GM21529 (cell line): ENCODE measurements around the gene MAN1B1.
"Not testable (repeated sequence)": the region's sequence is repeated elsewhere in the genome, so short reads cannot be mapped to it uniquely, and the experiment has no call there.

ENCODE experiments used
- ATAC-seq: cut with Tn5 transposase; IDR thresholded peaks from one replicate; pipeline ENCODE4 v1.9.1; 2021; ENCODE audit not compliant: unreplicated experiment

The MAN1B1 gene

GRCh38 chr9:137110147-137110910 is 23.5 kb downstream of the MAN1B1 start:
- ATAC-seq = no peak

DNA sequence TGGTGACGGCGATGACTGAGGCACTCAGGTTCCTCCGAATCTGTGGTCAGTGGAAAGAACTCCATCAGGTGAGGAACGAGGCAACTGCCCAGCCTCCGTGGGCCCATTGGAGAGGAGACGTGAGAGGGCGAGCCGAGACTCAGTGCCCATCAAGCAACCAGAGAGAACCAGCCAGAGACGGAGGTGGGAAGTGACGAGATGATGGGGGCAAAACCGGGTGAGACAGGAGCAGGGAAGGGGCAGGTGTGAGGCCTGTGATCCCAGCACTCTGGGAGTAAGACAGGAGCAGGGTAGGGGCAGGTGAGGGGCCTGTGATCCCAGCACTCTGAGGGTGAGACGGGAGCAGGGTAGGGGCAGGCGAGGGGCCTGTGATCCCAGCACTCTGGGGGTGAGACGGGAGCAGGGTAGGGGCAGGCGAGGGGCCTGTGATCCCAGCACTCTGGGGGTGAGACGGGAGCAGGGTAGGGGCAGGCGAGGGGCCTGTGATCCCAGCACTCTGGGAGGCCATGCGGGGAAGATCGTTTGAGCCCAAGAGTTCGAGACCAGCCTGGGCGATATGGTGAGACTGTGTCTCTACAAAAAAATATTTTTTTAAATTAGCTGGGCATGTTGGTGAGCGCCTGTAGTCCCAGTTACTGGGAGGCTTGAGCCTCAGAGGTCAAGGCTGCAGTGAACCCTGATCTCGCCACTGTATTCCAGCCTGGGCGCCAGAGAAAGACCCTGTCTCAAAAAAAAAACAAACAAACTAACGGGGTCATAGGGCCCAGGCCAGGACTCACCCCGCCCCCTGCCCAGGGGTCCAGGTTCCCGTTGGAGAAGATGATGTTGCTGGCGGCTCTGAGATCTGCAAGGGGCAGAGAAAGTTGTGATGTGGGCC is 24.4 kb downstream of the MAN1B1 start:
- no peak for ATAC-seq

- ATAC-seq = no peak
These were observed 25.2 kb downstream of the MAN1B1 start for GRCh38 chr9:137111788-137112563.

DNA sequence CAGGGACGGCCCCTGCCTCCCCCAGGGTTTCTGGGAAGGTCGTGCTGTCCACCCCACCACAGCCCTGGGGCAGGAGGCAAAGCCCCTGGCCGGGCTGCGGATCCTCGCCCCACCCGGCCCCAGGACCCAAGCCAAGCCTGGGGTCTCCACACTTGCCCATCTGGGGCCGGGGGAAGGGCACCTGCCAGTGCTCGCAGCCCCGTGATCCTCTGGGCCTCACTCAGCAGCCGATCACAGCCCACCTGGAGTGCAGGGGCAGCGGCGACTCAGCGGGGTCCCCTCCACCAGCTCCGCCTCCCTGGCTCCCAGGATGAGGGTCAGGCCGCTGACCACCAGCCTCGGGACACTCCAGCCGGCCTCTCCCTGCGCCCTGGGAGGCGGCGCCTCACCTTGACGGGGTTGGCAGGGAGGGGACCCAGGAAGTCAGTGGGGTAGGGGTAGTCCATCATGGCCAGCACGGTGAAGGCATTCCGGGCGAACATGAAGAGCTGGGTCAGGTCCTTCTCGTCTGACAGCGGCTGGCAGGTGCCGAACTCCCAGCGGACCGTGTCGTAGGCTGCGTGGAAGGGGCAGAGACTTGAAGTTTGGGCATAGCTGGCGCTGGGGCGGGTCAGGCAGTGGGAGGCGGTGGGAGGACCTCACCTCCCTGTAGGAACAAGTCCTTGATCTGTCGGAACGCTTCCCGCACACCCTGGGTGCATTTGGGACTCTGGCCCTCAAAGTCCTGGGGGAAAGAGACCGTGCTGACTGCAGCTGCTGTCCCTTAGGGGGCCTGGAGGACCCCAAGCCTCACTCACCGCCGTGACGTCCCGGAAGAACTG is 26.0 kb downstream of the MAN1B1 start:
- no peak for ATAC-seq

- no peak for ATAC-seq
These were observed 26.8 kb downstream of the MAN1B1 start for GRCh38 chr9:137113385-137114159.

- ATAC-seq = peak; percentile 11
These were observed 27.4 kb downstream of the MAN1B1 start for GRCh38 chr9:137114220-137114612.

DNA sequence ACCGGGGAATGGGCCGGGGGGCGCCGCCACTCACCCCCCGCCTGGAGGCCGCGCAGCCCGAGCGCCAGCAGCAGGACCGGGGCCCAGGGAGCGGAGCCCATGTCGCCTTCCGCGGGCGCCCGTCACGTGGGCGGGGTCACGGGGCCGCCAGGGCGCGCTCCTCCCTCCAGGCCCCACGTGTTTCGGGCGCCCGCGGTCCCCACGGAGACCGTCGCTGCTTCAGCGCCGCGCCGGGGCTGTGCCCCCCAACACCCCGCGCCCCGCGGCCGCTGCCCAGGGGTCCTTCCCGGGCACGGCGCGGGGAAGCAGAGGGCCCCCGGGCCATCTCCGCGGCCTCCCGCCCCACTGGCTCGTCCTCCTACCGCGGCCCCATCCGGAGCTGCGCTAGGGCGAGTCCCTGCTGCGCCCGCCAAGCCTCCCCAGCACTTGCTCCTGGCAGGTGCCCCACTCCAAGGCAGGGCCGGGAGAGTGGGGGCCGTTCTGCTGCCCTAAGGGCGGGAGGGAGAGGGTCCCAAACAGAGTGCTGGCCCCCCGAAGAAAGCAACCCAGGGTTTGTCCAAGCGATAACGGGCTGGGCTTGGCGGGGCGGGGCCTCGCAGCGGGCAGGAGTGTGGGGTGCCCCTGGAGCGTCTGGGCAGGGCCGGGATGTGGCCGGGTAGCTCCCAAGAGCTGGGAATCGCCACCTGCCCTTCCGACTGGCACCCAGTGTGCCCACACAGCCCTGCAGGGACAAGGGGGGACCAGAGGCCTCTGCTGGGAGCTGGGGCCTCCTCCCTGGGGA is 28.0 kb downstream of the MAN1B1 start, which contains the start of gene DPP7:
TSS of gene DPP7 (minus strand) at position 121 of the 781 bp plus-strand sequence. CDS start at position 101, 20 bp downstream.
- ATAC-seq = peak; percentile 66

- no peak for ATAC-seq
These were observed 28.7 kb downstream of the MAN1B1 start for GRCh38 chr9:137115394-137116026.

- ATAC-seq = no peak
These were observed 29.3 kb downstream of the MAN1B1 start for GRCh38 chr9:137116027-137116507.

DNA sequence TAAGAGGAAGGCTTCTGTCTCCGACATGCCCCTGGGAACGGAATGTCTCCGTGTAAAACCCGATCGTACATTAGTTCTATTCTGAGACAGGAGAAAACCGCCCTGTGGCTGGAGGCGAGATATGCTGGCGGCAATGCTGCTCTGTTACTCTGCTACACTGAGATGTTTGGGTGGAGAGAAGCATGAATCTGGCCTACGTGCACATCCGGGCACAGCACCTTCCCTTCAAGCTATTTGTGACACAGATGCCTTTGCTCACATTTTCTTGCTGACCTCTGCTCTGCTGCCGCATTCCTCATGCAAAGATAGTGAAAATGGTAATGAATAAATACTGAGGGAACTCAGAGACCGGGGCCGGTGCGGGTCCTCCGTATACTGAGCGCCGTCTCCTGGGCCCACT is 29.9 kb downstream of the MAN1B1 start:
- no peak for ATAC-seq

- no peak for ATAC-seq
These were observed 30.5 kb downstream of the MAN1B1 start for GRCh38 chr9:137117269-137117731.

- ATAC-seq = not testable (repeated sequence)
These were observed 31.4 kb downstream of the MAN1B1 start for GRCh38 chr9:137118092-137118603.

- ATAC-seq = not testable (repeated sequence)
These were observed 35.4 kb downstream of the MAN1B1 start for GRCh38 chr9:137121927-137122795.

GRCh38 chr9:137122796-137123467 is 36.1 kb downstream of the MAN1B1 start:
- ATAC-seq = not testable (repeated sequence)

GRCh38 chr9:137123468-137123837 is 36.7 kb downstream of the MAN1B1 start:
- ATAC-seq = peak; percentile 45

GRCh38 chr9:137123952-137124462 is 37.2 kb downstream of the MAN1B1 start:
- not testable (repeated sequence) for ATAC-seq
